Astrocyte of the cerebellum (primary cell): ENCODE data around the gene CHRNB2.

Experiments
- DNase-seq: peaks from one replicate; pipeline ENCODE4 v3.0.0-alpha.2; 2011; ENCODE audit warnings: low read depth
- H3K4me3 ChIP-seq: 2 replicates; pipeline ENCODE4 v1.5.1; 2011; ENCODE audit warnings: mild to moderate bottlenecking, low read depth, low read length, moderate library complexity
- CTCF ChIP-seq: IDR thresholded peaks from 2 replicates; pipeline ENCODE4 v1.5.1; 2012; ENCODE audit warnings: low read length, low read depth, moderate library complexity, mild to moderate bottlenecking; ENCODE audit errors: missing control alignments
- in situ Hi-C: cut with HindIII; loops from 2 replicates; pipeline ENCODE4 v1.10.0; 2017; ENCODE audit warnings: low sequenced_read_pairs

The CHRNB2 gene

GRCh38 chr1:154578058-154578418 lies 10.5 kb downstream of the CHRNB2 start:
- in situ Hi-C loops = no loop called here
- H3K4me3 ChIP-seq = no peak overlapping the region
- no peak for DNase-seq
- no peak for TF ChIP-seq CTCF

DNA sequence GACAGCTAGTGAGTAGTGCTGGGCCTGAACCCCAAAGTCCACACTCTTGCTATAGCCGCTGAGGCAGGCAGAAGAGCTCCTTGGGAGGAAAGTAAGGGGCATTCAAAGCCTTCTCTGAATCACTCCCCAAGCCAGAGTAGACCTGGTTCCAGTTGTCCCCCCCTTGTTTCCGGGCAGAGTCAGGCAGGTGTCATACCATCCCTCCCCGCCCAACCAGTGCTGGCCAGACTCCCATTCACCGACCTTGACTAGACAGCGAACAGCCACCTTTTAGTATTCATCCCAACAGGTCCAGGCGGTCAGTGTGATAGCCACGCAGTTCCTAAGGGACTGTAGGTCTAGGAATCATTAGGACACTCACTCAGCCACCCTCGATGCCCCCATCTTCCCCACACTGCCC lies 11.8 kb downstream of the CHRNB2 start:
- H3K4me3 ChIP-seq = no peak overlapping the region
- DNase-seq = no peak
- in situ Hi-C loops = no loop called here
- TF ChIP-seq CTCF = no peak

DNA sequence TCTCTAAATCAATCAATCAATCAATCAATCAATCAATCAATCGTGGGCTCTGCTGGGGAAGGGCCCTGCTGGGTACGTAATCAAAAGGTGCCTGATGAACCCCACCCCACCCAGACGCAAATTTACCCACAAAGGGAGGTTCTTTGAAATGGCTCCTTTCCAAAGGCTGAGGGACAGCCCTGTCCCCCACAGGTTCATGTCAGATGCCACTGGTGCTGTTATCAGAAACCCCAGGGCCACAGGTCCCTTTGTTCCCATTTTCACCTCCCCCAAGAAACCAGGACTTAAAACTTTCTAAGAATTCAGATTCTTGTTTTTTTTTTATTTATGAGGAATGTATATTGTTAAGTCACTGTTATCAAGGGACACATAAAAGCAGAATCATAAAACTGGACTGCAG lies 14.2 kb downstream of the CHRNB2 start:
- no peak for DNase-seq
- H3K4me3 ChIP-seq = no peak overlapping the region
- TF ChIP-seq CTCF = no peak
- in situ Hi-C loops = no loop called here

DNA sequence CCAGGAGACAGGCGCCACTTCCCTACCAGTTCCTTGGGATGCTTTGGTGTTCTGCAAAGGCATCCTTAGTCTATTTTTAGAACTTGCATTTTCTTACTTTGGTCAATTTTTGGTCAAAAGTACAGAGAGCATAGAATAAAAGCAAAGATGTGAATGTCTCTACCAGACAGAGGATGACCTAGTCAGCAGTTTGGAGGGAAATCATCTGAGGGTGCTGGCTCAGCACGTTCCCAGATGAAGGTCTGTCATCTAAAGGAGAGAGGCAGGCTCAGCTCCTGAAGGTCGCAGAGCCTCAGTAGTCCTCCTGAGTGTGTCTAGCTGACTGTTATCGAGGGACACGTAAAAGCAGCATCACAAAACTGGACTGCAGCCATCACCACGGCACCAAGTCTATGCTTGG lies 15.3 kb downstream of the CHRNB2 start:
- DNase-seq = no peak
- in situ Hi-C loops = no loop called here
- H3K4me3 ChIP-seq = no peak overlapping the region
- TF ChIP-seq CTCF = no peak

DNA sequence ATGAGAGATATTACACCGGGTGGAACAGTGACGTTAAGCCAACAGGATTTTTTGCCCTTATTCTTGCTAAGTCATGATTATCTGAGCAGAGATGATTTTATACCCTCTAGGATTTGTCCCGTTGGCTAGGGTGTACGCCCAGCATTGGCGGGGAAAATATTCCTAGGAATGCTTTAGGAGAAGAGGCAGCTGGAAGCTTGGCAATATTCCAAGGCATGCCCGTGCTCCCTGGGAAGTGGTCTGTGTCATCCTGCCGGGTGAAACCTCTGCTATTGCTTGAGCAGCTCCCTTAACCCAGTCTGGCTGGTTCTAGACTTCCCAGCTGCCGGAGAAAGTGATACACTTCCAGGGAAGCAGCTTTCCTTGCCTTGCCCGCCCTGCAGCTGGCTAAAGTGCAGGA lies 16.2 kb downstream of the CHRNB2 start:
- in situ Hi-C loops = no loop called here
- no peak overlapping the region for H3K4me3 ChIP-seq
- no peak for DNase-seq
- no peak for TF ChIP-seq CTCF

DNA sequence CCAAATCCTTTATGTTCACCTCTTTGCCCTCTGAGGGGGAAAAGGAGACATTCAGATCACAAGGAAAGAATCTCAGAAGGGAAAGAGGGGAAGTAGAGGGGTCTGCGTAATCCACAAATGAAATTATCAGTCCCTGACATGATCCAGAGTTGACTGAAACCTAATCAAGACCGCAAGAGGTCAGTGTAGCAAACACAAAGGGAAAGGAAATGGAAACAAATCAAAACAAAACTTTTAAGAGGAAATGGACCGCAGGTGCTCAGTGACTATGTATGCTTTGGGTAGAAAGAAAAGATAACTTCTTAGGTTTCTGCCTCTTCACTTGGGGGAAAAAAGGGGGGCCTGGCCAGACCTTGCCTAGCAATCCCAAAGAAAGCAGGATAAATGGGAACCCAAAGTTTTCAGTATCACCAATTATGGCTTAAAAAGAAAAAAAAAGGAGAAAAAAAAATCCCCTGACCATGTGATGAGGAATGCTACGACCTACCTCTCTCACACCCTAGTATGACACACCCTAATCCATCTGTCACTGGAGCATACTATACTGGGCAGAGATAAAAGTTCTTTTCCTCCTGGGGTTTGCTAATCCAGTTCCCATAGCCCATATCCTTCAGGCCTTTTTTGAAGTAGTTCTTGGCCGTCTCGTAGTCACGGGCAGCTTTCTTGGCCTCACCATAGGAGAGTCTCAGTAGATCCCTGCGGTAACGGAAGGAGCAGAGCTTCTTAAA lies 16.9 kb downstream of the CHRNB2 start:
- in situ Hi-C loops = no loop called here
- no peak overlapping the region for H3K4me3 ChIP-seq
- TF ChIP-seq CTCF = no peak
- no peak for DNase-seq
